ENCODE measurements around the gene LASP1. TPM values are rescaled to one million over a fixed set of nuclear protein-coding genes. Genes with fewer than 3 reads are reported as not detected.
A peak's percentile ranks its signal among the peaks of the same experiment; 100 is the strongest.

The LASP1 gene
- total RNA-seq, 1 experiment from 2014 or later = 137 TPM

DNA sequence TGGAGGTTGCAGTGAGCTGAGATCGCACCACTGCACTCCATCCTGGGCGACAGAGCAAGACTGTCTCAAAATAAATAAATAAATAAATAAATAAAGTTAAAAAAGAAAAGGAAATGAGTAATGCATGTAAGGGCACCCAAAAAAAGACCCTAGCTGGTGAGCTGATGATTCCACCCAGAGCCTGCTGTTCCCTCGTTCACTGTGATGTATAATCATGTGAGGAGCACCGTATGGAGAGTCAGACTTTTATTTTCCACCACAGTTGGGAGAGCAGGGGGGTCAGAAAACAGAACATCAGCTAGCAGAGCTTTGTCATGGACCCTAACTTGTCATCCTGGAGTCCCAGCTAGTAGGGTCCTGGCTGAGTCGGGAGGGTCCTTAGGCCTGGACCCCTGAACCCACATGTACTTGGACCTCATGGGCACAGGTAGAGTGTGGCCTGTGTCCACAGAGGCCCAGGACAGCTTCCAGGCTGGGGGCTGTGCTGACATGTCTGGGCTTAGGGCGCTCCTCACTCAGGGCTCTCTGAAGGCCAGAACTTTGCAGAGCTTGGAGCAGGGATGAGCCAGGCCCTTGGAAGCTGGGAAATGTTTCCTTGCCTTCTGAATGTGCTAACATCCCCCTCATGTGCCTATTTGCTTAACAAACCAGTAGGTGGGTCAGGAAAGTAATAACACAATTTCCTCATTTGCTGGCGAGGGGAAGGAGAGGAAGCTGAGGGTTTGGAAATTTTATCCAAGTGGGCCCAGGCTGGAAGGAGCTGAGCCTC is 36.8 kb downstream of the LASP1 start:
- no peaks in the 10 kb centered on the region for H3K4me1 Mint-ChIP-seq (ENCODE audit: low read depth, unreplicated experiment)
- H3K36me3 Mint-ChIP-seq (ENCODE audit: insufficient read depth, unreplicated experiment) = peaks cover 59% of the 10 kb centered on the region
- no peak overlapping the region for H3K27ac Mint-ChIP-seq (ENCODE audit: unreplicated experiment)
- H3K4me3 ChIP-seq (ENCODE audit: low read depth, low read length) = no peak overlapping the region
- no peaks in the 10 kb centered on the region for H3K27me3 ChIP-seq (replicated peaks; ENCODE audit: control insufficient read depth, insufficient read depth, low read length)
- peaks cover 5% of the 10 kb centered on the region; the same call in 1 of the 2 replicates for H3K36me3 ChIP-seq (ENCODE audit: control insufficient read depth, insufficient read depth, low read length)
- no peak overlapping the region for H3K4me3 Mint-ChIP-seq (ENCODE audit: unreplicated experiment)
- H3K4me1 ChIP-seq = no peaks in the 10 kb centered on the region
- intact Hi-C loops (cut with micrococcal nuclease; ENCODE audit: unreplicated experiment) = no loop called here
- CTCF ChIA-PET = interaction anchor here (0.6 to 0.9 kb wide), 2 partner anchors 35 to 67 kb away, joined by 3 to 4 read pairs; no protein-coding TSS in a partner anchor
- H3K27me3 Mint-ChIP-seq (ENCODE audit: insufficient read depth, unreplicated experiment) = no peaks in the 10 kb centered on the region
- no TSS peak for BruUV-seq (replicated peaks)
- H3K9me3 ChIP-seq = no peaks in the 10 kb centered on the region
- DNase-seq = no peak
- no peaks in the 10 kb centered on the region for H3K9me3 Mint-ChIP-seq (ENCODE audit: unreplicated experiment)
- TF ChIP-seq, protein P1, sequence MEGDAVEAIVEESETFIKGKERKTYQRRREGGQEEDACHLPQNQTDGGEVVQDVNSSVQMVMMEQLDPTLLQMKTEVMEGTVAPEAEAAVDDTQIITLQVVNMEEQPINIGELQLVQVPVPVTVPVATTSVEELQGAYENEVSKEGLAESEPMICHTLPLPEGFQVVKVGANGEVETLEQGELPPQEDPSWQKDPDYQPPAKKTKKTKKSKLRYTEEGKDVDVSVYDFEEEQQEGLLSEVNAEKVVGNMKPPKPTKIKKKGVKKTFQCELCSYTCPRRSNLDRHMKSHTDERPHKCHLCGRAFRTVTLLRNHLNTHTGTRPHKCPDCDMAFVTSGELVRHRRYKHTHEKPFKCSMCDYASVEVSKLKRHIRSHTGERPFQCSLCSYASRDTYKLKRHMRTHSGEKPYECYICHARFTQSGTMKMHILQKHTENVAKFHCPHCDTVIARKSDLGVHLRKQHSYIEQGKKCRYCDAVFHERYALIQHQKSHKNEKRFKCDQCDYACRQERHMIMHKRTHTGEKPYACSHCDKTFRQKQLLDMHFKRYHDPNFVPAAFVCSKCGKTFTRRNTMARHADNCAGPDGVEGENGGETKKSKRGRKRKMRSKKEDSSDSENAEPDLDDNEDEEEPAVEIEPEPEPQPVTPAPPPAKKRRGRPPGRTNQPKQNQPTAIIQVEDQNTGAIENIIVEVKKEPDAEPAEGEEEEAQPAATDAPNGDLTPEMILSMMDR (IDR thresholded peaks at IDR 0.05; ENCODE audit: insufficient read depth in 1 of 2, low read depth in 1 of 2, low read length in 1 of 2, severe bottlenecking in 1 of 2, unreplicated experiment in 1 of 2) = no peak
- POLR2A ChIA-PET = interaction anchor here (0.5 kb wide), 1 partner anchor 21 kb away, joined by 3 read pairs; no protein-coding TSS in a partner anchor

DNA sequence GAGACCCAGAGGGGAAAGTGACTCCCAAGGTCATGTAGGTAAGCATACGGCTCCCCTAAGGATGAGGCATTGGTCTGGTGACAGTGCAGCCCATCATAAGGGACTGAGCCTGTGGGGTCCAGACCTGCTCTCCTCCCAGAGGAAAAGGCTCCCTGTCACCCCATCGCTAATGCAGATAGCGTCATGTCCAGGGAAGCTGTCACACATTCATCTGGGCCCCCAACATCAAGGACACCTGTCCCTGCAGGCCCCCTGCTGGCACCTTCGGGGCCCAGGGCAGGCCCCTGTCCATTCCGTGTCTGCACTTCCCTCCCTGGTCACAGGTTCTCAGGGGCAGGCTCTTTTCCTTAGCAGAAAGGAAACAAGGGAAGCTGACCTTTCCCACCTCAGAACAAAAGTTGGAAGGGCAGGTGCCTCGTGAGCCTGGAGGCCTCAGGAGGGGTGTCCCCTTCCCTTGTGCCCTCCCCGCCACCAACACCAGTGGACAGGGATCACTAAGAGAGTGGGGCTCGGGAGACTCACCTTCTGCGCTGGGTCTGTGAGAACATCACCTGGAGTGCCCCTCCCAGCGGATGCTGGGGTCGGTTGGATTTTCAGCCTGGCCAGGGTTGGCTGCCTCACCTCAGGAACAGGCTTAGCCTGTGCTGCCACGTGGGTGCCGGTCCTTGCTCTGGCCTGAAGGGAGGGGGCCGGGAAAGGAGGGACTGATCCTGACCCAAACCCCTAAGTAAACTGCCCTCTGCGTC is 38.2 kb downstream of the LASP1 start:
- POLR2A ChIA-PET = no interaction called here
- intact Hi-C loops (cut with micrococcal nuclease; ENCODE audit: unreplicated experiment) = no loop called here

DNA sequence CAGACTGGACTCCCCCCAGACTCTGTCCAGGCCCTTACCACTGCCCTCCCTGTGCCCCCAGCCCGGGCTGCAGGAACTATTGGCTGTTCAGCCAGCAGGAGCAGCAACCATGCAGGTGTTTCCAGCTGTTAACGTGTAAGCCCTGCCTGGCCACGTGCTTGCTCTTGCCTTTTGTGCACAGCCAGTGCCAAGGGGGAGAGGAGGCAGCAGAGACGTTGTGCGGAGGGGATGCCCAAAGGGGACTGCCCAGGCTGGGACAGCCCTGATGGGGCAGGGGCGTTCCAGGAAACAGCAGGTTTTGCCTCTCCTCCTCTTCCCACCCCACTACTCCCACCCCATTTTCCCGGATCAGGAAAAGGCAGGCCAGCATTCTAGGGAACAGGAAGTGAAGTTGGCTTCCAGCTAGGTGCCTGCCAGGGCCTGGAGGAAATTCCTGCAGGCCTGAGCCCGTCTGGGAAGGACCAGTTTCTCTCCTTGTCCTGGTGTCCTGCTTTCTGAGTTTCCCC is 38.9 kb downstream of the LASP1 start:
- TF ChIP-seq, protein P1 (IDR thresholded peaks at IDR 0.05; ENCODE audit: insufficient read depth in 1 of 2, low read depth in 1 of 2, low read length in 1 of 2, severe bottlenecking in 1 of 2, unreplicated experiment in 1 of 2) = no peak
- H3K36me3 ChIP-seq (ENCODE audit: control insufficient read depth, insufficient read depth, low read length) = peaks cover 3% of the 10 kb centered on the region; the same call in 1 of the 2 replicates
- Mint-ChIP-seq H3K4me1 (ENCODE audit: low read depth, unreplicated experiment) (no peaks in the 10 kb centered on the region), H3K36me3 (ENCODE audit: insufficient read depth, unreplicated experiment) (peaks cover 63% of the 10 kb centered on the region), H3K27me3 (ENCODE audit: insufficient read depth, unreplicated experiment) (no peaks in the 10 kb centered on the region), H3K27ac (ENCODE audit: unreplicated experiment) (no peak overlapping the region), H3K4me3 (ENCODE audit: unreplicated experiment) (no peak overlapping the region), H3K9me3 (ENCODE audit: unreplicated experiment) (no peaks in the 10 kb centered on the region)
- DNase-seq = no peak
- no peaks in the 10 kb centered on the region for H3K4me1 ChIP-seq
- no peaks in the 10 kb centered on the region for H3K9me3 ChIP-seq
- ChIA-PET CTCF (no interaction called here), POLR2A (no interaction called here)
- no TSS peak for BruUV-seq (replicated peaks)
- H3K27me3 ChIP-seq (replicated peaks; ENCODE audit: control insufficient read depth, insufficient read depth, low read length) = no peaks in the 10 kb centered on the region
- intact Hi-C loops (cut with micrococcal nuclease; ENCODE audit: unreplicated experiment) = no loop called here
- no peak overlapping the region for H3K4me3 ChIP-seq (ENCODE audit: low read depth, low read length)

More for the DNA sequence above, 38.2 kb downstream of the LASP1 start:
- TF ChIP-seq, protein P1 (IDR thresholded peaks at IDR 0.05; ENCODE audit: insufficient read depth in 1 of 2, low read depth in 1 of 2, low read length in 1 of 2, severe bottlenecking in 1 of 2, unreplicated experiment in 1 of 2) = peak in 1 of 2 experiments; percentile 19
- Histone ChIP-seq H3K36me3 (ENCODE audit: control insufficient read depth, insufficient read depth, low read length) (peaks cover 5% of the 10 kb centered on the region; the same call in 1 of the 2 replicates), H3K4me1 (no peaks in the 10 kb centered on the region), H3K9me3 (no peaks in the 10 kb centered on the region), H3K27me3 (replicated peaks; ENCODE audit: control insufficient read depth, insufficient read depth, low read length) (no peaks in the 10 kb centered on the region), H3K4me3 (ENCODE audit: low read depth, low read length) (no peak overlapping the region)
- no TSS peak for BruUV-seq (replicated peaks)
- CTCF ChIA-PET = no interaction called here
- H3K4me3 Mint-ChIP-seq (ENCODE audit: unreplicated experiment) = no peak overlapping the region
- H3K4me1 Mint-ChIP-seq (ENCODE audit: low read depth, unreplicated experiment) = no peaks in the 10 kb centered on the region
- H3K9me3 Mint-ChIP-seq (ENCODE audit: unreplicated experiment) = no peaks in the 10 kb centered on the region
- no peak overlapping the region for H3K27ac Mint-ChIP-seq (ENCODE audit: unreplicated experiment)
- peaks cover 64% of the 10 kb centered on the region for H3K36me3 Mint-ChIP-seq (ENCODE audit: insufficient read depth, unreplicated experiment)
- H3K27me3 Mint-ChIP-seq (ENCODE audit: insufficient read depth, unreplicated experiment) = no peaks in the 10 kb centered on the region
- DNase-seq = no peak
